Endothelial cell of umbilical vein (primary cell): Measurements from ENCODE around the gene GNMT.

Source experiments
- CTCF ChIP-seq, 2 donors: IDR thresholded peaks; 1 replicate in 1 of 2; 2 replicates in 1 of 2; pipeline ENCODE4 v1.5.1; 2011; ENCODE audit warnings: low read length in 2 of 2, mild to moderate bottlenecking in 2 of 2, moderate library complexity in 2 of 2, control low read depth in 1 of 2, inconsistent platforms in 1 of 2, low read depth in 1 of 2; ENCODE audit not compliant: insufficient read depth in 1 of 2; ENCODE audit errors: extremely low read depth in 1 of 2
- MYC ChIP-seq: IDR thresholded peaks from one replicate; pipeline ENCODE4 v1.6.1; 2011; ENCODE audit warnings: mild to moderate bottlenecking, low read depth, low read length
- POLR2A ChIP-seq: IDR thresholded peaks from 2 replicates; pipeline ENCODE4 v1.6.1; 2012; ENCODE audit warnings: low read depth, mild to moderate bottlenecking, control low read depth, low read length

DNA sequence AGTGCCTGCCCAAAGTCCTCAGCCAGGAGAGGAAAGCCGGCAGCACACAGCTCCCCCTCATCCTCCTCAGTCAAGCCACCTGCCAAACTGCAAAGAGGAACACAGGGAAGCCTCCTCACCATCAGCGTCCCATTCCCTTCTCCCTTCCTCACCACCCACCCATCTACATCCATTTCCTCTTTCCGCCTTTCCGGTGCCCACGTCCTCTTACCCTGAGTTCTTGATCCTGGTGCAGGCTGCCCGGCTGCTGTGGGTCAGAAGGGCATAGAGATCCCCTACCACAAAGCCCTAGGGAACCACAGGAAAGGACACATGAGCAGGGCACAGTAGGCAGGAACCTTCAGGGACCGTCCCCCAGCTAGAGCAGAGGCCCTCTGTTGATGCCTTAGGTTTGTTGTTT is 6.0 kb downstream of the GNMT start:
- TF ChIP-seq CTCF (IDR thresholded peaks at IDR 0.05; ENCODE audit: extremely low read depth in 1 of 2, insufficient read depth in 1 of 2, low read depth in 1 of 2, low read length in 2 of 2) (no peak), POLR2A (no peak), MYC (no peak)
